Renal cortex interstitium (tissue), 15 donors: ENCODE data around the gene NXPE2. TPM values are rescaled to one million over a fixed set of nuclear protein-coding genes. Genes with fewer than 3 reads are reported as not detected.
"Not testable (repeated sequence)": the region's sequence is repeated elsewhere in the genome, so short reads cannot be mapped to it uniquely, and the experiment has no call there.

ENCODE experiments used
- DNase-seq, 11 donors: peaks; one replicate each; pipeline ENCODE4 v3.0.0-alpha.2; 2013; ENCODE audit warnings: low read depth in 9 of 11, low spot score in 4 of 11; ENCODE audit errors: extremely low read depth in 1 of 11
- long read RNA-seq, 16 experiments: transcript quantifications; one replicate each; lab custom pipeline, GENCODE V29; 2026
- polyA plus RNA-seq, 3 donors: library from polyadenylated mRNA; unstranded; fragments of 120-200 nt; gene quantifications; one replicate each; pipeline ENCODE4 v1.2.1, GENCODE V29; 2013; ENCODE audit not compliant: insufficient read length in 3 of 3

NXPE2 gene
- under 1 TPM; 0.26 to 0.61 (median 0.47) TPM for polyA plus RNA-seq
- long read RNA-seq, donor 1: 0 reads
- long read RNA-seq, donor 2: 0 reads
- long read RNA-seq, donor 3: 0 reads
- long read RNA-seq, donor 4: 0 reads
- long read RNA-seq, donor 5: 0 reads
- long read RNA-seq, donor 6: 0 reads
- long read RNA-seq, donor 7: 0 reads
- long read RNA-seq, donor 8: 0 reads
- long read RNA-seq, donor 9: 0 reads
- long read RNA-seq, donor 10: 0 reads
- long read RNA-seq, donor 11: 0 reads
- long read RNA-seq, donor 12: 0 reads
- long read RNA-seq, donor 13: 0 reads
- long read RNA-seq, donor 14: 0 reads
- long read RNA-seq, donor 15: 0 reads
- long read RNA-seq, donor 16: 0 reads

- DNase-seq: no peak
These were observed at the start of gene NXPE2 for GRCh38 chr11:114678125-114679036. Gene NXPE2, plus strand, starts transcription at chr11:114678527. Its CDS starts 49 bp downstream, at chr11:114678576.

- DNase-seq: not testable (repeated sequence)
These were observed 46.8 kb upstream of the NXPE2 start for GRCh38 chr11:114631445-114631965.

GRCh38 chr11:114639440-114639839 lies 38.9 kb upstream of the NXPE2 start:
- DNase-seq: not testable (repeated sequence)

- DNase-seq: no peak
These were observed 27.7 kb upstream of the NXPE2 start for GRCh38 chr11:114650661-114651060.

- DNase-seq: no peak
These were observed 27.1 kb upstream of the NXPE2 start for GRCh38 chr11:114651145-114651718.

- no peak for DNase-seq
These were observed 25.2 kb upstream of the NXPE2 start for GRCh38 chr11:114653148-114653547.

DNA sequence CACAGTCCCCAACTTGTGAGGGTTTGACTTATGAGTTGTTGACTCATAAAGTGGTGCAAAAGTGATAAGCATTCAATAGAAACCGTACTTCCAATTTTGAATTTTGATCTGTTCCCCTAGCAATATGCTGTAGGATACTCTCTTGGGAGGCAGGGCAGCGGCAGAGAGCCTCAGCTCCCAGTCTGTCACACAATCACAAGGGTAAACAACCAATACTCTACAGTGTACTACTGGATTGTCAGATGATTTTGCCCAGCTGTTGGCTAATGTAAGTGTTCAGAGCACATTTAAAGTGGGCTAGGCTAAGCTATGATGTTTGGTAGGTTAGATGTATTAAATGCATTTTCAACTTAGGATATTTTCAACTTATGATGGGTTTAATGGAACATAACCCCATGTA lies 13.7 kb upstream of the NXPE2 start:
- DNase-seq: peak in 7 of 11 donors; percentile 5 to 36 (median 16)

DNA sequence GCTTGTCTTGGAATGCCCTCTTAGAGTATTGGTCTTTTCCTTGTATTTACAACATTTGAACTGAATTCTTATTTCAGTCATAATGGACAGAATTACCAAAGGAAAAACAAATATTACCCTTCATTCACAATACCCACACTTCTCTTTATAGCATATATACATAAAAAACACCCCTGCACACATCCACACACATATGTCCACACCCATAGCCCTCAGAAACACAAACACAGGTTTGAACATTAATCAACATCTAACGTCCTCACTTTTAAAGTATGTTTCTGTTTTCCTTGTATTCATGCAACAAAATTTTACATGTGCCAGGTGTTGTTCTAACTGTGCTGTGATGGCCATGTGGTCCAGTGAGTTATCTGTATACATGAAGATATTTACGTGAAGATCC lies 11.6 kb upstream of the NXPE2 start:
- DNase-seq: no peak

- DNase-seq: no peak
These were observed 10.2 kb upstream of the NXPE2 start for GRCh38 chr11:114668109-114668508.

DNA sequence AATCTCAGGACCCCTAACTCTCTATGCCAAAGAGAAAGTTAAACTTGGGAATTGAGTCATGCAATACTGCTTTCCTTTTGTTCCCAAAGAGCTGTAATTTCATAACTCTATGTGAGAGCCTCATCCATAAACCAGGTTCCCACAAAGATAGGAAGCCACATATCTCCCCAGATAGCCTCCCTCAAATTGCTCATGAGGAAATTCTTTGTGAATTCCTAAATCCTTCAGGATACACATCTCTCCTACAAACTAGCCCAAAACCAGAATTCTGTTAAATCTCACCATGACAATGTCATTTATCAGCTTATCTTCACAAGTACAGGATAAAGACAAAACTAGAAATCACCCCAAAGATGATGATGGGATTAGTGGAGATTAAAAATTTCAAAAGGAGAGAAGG lies 4.7 kb upstream of the NXPE2 start:
- no peak for DNase-seq

GRCh38 chr11:114679505-114679904 lies 1.2 kb downstream of the NXPE2 start:
- DNase-seq: no peak

DNA sequence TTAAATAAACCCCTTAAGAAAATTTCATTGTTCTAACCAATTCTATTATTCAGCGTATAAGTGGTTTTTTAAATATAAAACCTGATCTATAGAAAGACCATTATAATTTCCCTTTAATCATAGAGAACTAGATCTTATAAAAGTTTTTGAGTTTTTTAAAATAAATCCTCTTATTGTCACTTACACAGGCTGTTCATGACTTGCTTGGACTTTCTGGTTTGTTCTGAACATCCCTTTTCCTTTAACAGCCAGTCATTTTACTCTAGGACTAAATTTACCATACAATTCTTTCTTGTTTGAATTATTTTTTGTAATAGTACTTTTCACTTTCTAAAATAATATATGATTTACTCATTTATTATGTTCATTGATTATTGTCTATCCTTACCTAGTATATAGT lies 4.7 kb downstream of the NXPE2 start:
- no peak for DNase-seq

GRCh38 chr11:114684636-114685035 lies 6.3 kb downstream of the NXPE2 start:
- no peak for DNase-seq

- DNase-seq: no peak
These were observed 6.8 kb downstream of the NXPE2 start for GRCh38 chr11:114685097-114685496.

- DNase-seq: no peak
These were observed 27.1 kb downstream of the NXPE2 start for GRCh38 chr11:114705280-114706024.

DNA sequence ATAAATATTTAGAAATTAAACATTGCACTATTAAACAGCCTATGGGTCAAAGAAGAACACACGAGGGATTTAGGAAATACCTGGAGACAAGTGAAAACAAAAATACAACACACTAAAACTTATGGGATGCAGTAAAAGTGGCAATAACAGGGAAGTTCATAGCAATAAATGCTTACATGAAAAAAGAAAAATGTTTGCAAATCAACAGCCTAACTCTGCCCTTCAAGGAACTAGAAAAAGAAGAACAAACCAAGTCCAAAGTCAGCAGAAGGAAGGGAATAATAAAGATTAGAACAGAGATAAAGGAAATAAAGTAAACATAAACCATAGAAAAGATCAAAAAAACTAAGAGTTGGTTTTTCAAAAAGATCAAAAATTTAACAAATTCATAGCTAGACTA lies 31.6 kb downstream of the NXPE2 start:
- no peak for DNase-seq

GRCh38 chr11:114713756-114714155 lies 35.4 kb downstream of the NXPE2 start:
- no peak for DNase-seq

DNA sequence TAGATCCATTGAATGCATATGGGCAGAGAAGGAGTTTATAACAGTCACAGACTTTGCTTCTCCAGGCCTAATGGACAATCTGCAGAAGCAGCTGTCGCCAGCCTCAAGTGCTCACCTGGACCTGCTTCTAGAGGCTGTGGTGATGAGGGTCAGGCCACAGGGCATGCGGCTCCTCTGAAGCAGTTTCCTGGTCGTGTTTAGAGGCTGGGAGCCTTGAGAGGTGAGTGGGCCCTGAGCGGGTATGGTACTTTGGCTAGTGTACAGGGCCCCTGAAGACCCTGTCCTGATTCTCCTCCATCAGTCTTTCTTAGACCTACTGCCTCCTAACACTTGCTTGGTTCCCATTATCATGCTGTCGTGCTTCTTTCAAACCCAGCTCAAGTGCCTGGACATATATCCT lies 41.2 kb downstream of the NXPE2 start:
- no peak for DNase-seq

DNA sequence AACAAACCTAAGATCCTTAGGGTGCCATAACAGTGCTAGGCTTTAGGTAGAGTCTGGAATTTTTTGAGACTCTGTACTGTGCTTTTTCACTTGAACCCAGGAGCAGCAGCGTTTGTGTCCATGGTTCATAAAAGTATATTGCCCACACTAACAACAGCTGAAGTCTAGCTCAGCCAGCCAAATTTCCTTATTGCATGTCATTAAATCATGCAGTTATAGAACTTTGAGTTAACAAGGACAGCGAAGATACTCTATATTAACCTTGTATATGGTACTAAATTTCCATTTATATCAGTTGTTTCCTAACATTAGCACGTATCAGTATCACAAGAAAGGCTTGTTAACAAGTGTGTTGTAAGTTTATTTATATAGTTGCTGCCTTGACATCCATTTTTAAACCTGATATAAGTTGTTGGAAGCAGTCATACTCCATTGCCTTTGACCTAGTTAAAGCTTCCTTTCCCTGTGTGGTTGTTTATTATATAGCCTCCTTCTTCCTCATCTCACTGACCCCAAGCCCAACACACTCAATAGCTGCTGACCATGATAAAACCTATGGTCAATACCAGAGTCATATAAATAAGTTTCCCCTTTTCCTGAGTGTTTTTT lies 46.7 kb downstream of the NXPE2 start:
- DNase-seq: no peak
